Neutrophil (primary cell): ENCODE data around the gene GMDS.

Experiments used
- H3K27ac ChIP-seq: fragments of 200-600 bp; sonication (generic); 2 replicates; pipeline ENCODE4 v1.5.1; 2016; ENCODE audit warnings: mild to moderate bottlenecking, moderate library complexity
- H3K27me3 ChIP-seq: fragments of 200-600 bp; sonication (generic); 2 replicates; pipeline ENCODE4 v1.6.0; 2016; ENCODE audit warnings: mild to moderate bottlenecking
- H3K36me3 ChIP-seq: fragments of 200-600 bp; sonication (generic); 2 replicates; pipeline ENCODE4 v1.5.1; 2017
- H3K4me1 ChIP-seq, 2 experiments: fragments of 200-600 bp in 1 of 2; sonication (generic) in 1 of 2; 1 replicate in 1 of 2; 2 replicates in 1 of 2; pipeline versions ENCODE4 v1.5.1 to v1.6.1; 2013 to 2016; ENCODE audit warnings: low read depth in 1 of 2, low read length in 1 of 2, mild to moderate bottlenecking in 1 of 2, moderate library complexity in 1 of 2; ENCODE audit not compliant: control insufficient read depth in 1 of 2, insufficient read depth in 1 of 2
- H3K4me3 ChIP-seq, 2 experiments: fragments of 200-600 bp in 1 of 2; sonication (generic) in 1 of 2; 1 replicate in 1 of 2; 2 replicates in 1 of 2; pipeline ENCODE4 v1.5.1; 2013 to 2016; ENCODE audit warnings: low read depth in 1 of 2, low read length in 1 of 2, mild to moderate bottlenecking in 1 of 2, moderate library complexity in 1 of 2
- H3K9me3 ChIP-seq: fragments of 200-600 bp; sonication (generic); 2 replicates; pipeline ENCODE4 v1.5.1; 2016
- TF ChIP-seq, protein P1 (sequence below): fragments of 200-600 bp; sonication (generic); IDR thresholded peaks from 2 replicates; pipeline ENCODE4 v1.5.1; 2016; ENCODE audit warnings: antibody characterized with exemption

GMDS gene

DNA sequence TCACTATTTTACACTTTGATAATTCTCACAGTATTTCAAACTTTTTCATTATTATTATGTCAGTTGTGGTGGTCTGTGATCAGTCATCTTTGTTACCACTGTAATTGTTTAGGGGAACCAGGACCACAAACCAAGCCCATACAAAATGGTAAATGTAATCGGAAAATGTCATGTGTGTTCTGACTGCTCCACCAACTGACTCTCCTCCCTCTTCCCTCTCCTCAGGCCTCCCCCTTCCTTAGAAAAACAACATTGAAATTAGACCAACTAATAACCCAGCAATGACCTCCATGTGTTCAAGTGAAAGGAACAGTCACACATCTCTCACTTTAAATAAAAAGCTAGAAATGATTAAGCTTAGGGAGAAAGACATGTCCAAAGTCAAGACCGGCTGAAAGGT lies 63.8 kb downstream of the GMDS start:
- Histone ChIP-seq H3K9me3 (no peaks in the 10 kb centered on the region), H3K4me3 (no peak overlapping the region), H3K27ac (no peak overlapping the region), H3K4me1 (no peaks in the 10 kb centered on the region), H3K27me3 (no peaks in the 10 kb centered on the region), H3K36me3 (no peaks in the 10 kb centered on the region)
- TF ChIP-seq, protein P1, sequence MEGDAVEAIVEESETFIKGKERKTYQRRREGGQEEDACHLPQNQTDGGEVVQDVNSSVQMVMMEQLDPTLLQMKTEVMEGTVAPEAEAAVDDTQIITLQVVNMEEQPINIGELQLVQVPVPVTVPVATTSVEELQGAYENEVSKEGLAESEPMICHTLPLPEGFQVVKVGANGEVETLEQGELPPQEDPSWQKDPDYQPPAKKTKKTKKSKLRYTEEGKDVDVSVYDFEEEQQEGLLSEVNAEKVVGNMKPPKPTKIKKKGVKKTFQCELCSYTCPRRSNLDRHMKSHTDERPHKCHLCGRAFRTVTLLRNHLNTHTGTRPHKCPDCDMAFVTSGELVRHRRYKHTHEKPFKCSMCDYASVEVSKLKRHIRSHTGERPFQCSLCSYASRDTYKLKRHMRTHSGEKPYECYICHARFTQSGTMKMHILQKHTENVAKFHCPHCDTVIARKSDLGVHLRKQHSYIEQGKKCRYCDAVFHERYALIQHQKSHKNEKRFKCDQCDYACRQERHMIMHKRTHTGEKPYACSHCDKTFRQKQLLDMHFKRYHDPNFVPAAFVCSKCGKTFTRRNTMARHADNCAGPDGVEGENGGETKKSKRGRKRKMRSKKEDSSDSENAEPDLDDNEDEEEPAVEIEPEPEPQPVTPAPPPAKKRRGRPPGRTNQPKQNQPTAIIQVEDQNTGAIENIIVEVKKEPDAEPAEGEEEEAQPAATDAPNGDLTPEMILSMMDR: no peak

DNA sequence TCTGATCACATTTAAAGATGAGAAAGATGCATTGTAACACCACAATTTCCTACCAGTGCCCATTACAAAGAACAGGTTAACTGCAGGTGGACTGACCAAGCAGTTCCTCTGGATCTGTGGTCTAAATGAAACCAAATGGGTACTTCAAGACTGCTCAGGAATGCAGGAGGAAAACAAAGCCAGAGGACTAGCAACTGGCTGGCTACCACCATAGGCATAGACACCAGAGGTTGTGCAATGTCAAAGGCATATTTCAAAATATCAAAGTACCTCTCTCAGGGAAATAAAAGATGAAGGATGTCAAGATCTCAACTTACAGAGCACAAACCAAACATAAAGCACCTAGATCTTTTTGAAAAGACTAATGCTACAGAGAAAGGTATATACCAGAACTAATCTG lies 65.5 kb downstream of the GMDS start:
- Histone ChIP-seq H3K4me1 (no peaks in the 10 kb centered on the region), H3K9me3 (no peaks in the 10 kb centered on the region), H3K4me3 (no peak overlapping the region), H3K27ac (no peak overlapping the region), H3K27me3 (no peaks in the 10 kb centered on the region), H3K36me3 (no peaks in the 10 kb centered on the region)
- TF ChIP-seq, protein P1: no peak

DNA sequence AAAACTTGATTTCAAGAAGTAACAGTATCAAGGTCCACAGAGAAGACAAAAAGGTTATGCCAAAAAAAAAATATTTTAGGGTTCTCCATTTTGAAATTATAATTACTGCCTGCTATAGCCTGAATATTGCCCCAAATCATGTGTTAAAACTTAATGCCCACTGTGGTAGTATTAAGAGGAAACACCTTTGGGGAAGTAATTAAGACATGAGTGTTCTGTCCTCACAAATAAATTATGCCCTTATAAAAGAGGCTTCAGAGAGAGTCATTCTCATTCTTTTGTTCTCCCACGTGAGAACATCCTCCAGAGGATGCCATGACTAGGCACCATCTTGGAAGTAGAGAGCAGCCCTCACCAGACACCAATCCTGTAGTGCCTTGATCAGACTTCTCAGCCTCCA lies 66.2 kb downstream of the GMDS start:
- Histone ChIP-seq H3K4me3 (no peak overlapping the region), H3K27ac (no peak overlapping the region), H3K4me1 (no peaks in the 10 kb centered on the region), H3K9me3 (no peaks in the 10 kb centered on the region), H3K36me3 (no peaks in the 10 kb centered on the region), H3K27me3 (no peaks in the 10 kb centered on the region)
- TF ChIP-seq, protein P1: no peak

GRCh38 chr6:2178125-2178524 lies 67.3 kb downstream of the GMDS start:
- Histone ChIP-seq H3K27me3 (no peaks in the 10 kb centered on the region), H3K4me1 (no peaks in the 10 kb centered on the region), H3K36me3 (no peaks in the 10 kb centered on the region), H3K4me3 (no peak overlapping the region), H3K9me3 (no peaks in the 10 kb centered on the region), H3K27ac (no peak overlapping the region)
- TF ChIP-seq, protein P1: no peak

DNA sequence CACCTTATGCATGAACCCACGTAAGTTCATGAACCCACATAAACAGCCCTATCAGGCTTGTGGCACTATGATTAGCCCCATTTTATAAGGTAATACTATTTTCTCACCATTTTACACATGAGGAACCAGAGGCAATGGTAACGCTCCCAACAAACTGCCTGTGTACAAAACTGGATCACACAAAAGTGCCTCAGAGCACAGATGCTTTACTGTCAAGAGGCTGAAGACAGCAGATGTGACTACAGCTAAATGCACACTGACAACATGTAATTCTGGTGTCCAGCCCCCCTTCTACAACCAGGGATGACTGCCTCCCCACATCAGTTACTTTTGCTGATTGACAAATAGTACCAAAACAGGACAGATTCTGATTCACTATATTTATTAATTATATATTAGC lies 69.6 kb downstream of the GMDS start:
- H3K36me3 ChIP-seq: no peaks in the 10 kb centered on the region
- H3K4me3 ChIP-seq: no peak overlapping the region
- H3K4me1 ChIP-seq: peaks cover 7 to 9% of the 10 kb centered on the region in 2 experiments
- H3K9me3 ChIP-seq: no peaks in the 10 kb centered on the region
- H3K27ac ChIP-seq: no peak overlapping the region
- no peaks in the 10 kb centered on the region for H3K27me3 ChIP-seq
- TF ChIP-seq, protein P1: no peak
